Body of pancreas (tissue), 4 donors: Measurements from ENCODE around the gene CX3CR1. TPM values are rescaled to one million over a fixed set of nuclear protein-coding genes. Genes with fewer than 3 reads are reported as not detected.

Source experiments
- ATAC-seq: fragments of 150-250 bp; one replicate; pipeline ENCODE4 v1.9.1; 2016
- DNase-seq, 4 donors: peaks; one replicate each; pipeline ENCODE4 v3.0.0-alpha.2; 2019
- H3K27ac ChIP-seq, 4 donors: fragments of 200-600 bp; sonication (generic); 1 replicate in 3 of 4; 2 replicates in 1 of 4; pipeline versions ENCODE4 v1.5.1 to v1.6.1; 2016 to 2019; ENCODE audit warnings: mild to moderate bottlenecking in 1 of 4, mixed read lengths in 1 of 4, moderate library complexity in 1 of 4
- H3K27me3 ChIP-seq, 2 donors: fragments of 200-600 bp; sonication (generic); one replicate each; pipeline ENCODE4 v1.6.0; 2016; ENCODE audit warnings: mild to moderate bottlenecking in 1 of 2
- H3K36me3 ChIP-seq, 2 donors: fragments of 200-600 bp; sonication (generic); replicated peaks in 1 of 2; 2 replicates each; pipeline ENCODE4 v1.5.1; 2016; ENCODE audit warnings: low read depth in 2 of 2; ENCODE audit not compliant: insufficient read depth in 1 of 2
- H3K4me1 ChIP-seq: fragments of 200-600 bp; sonication (generic); one replicate; pipeline ENCODE4 v1.6.0; 2016
- H3K4me3 ChIP-seq, 2 donors: fragments of 200-600 bp; sonication (generic); 1 replicate in 1 of 2; 2 replicates in 1 of 2; pipeline ENCODE4 v1.5.1; 2016 to 2019
- H3K9me3 ChIP-seq, 3 donors: fragments of 200-600 bp; sonication (generic); 1 replicate in 2 of 3; 2 replicates in 1 of 3; pipeline ENCODE4 v1.5.1; 2016
- CTCF ChIP-seq, 7 experiments: fragments of 450-650 bp in 4 of 7; fragments of 200-600 bp in 3 of 7; sonication (generic) in 3 of 7; IDR thresholded peaks; one replicate each; pipeline ENCODE4 v1.5.1; 2016 to 2019; ENCODE audit warnings: antibody characterized with exemption in 7 of 7
- POLR2A ChIP-seq, 3 donors: fragments of 450-650 bp; IDR thresholded peaks; one replicate each; pipeline ENCODE4 v1.6.1; 2016; ENCODE audit warnings: antibody characterized with exemption in 3 of 3, mild to moderate bottlenecking in 2 of 3
- WGBS, 2 donors: methylation state at CpG; one replicate each; pipeline ENCODE4 v1.1.5; 2017; 5-methylcytosine and 5-hydroxymethylcytosine counted together
- intact Hi-C: fragments of 100-400 bp; cut with DNase I; formaldehyde crosslinking; loops from one replicate; pipeline ENCODE4 v1.15.1; 2023
- total RNA-seq, 2 donors: library from RNA; depleted of rRNA; stranded (reverse); fragments of >200 nt; gene quantifications; one replicate each; pipeline ENCODE4 v1.1.0, GENCODE V29; 2016

The CX3CR1 gene, protein sequence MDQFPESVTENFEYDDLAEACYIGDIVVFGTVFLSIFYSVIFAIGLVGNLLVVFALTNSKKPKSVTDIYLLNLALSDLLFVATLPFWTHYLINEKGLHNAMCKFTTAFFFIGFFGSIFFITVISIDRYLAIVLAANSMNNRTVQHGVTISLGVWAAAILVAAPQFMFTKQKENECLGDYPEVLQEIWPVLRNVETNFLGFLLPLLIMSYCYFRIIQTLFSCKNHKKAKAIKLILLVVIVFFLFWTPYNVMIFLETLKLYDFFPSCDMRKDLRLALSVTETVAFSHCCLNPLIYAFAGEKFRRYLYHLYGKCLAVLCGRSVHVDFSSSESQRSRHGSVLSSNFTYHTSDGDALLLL
- total RNA-seq = 1 to 10 TPM in 1 of 2 donors, not detected in 1; 1.3 TPM

DNA sequence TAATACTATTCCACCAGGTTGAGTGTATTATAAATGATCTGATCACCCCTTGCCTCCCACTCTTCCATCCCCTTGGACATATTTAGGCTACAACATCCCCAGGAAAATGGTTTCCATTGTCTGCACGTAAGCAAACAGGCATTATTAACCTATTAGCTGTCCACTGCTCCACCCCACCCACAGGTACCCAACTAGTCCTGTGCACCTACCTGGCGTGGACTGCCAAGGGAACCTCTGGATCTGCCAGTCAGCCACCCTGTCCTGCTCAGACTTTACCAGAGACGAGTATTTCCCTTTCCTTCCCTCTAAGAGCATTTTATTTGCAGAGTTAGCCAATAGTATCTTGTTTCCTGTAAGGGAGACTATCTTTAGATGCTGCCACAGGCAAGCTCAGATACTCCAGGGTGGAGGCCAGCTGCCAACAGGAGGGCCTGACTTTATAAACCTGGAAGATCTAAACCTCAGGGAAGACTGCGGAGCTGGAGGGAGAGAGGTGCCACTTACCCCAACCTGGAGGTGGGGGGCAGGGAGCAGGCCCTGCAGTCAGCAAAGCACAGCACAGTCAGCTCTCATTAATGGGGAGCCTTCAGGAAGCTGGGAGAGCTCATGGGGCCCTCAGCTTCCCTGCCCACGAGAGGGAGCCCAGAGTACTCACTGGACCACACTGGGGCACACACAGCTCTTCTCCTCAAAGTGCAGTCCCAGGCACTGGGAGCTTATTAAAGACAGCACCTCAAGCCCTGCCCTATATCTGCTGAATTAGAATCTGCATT, at the start of gene CX3CR1:
TSS of gene CX3CR1 (minus strand) at position 292 of the 773 bp plus-strand sequence. CDS start 13,527 bp downstream, outside the sequence.
- TF ChIP-seq CTCF (IDR thresholded peaks at IDR 0.05) = no peak
- no peak for TF ChIP-seq POLR2A (IDR thresholded peaks at IDR 0.05)
- no peaks in the 10 kb centered on the region for H3K27me3 ChIP-seq
- WGBS, 2 donors = 47 to 60% methylated on average over 4 to 5 of the region's 5 CpGs
- no peaks in the 10 kb centered on the region for H3K36me3 ChIP-seq
- H3K4me3 ChIP-seq = no peak within 1 kb of the TSS
- H3K9me3 ChIP-seq = no peaks in the 10 kb centered on the region
- no peak for ATAC-seq
- DNase-seq = no peak
- no peaks in the 10 kb centered on the region for H3K4me1 ChIP-seq
- intact Hi-C loops = loop anchor here (5.0 kb wide), 1 partner anchor 83 kb away; no protein-coding TSS in a partner anchor
- H3K27ac ChIP-seq = no peak within 1 kb of the TSS

- Histone ChIP-seq H3K27ac (no peak within 1 kb of the TSS), H3K36me3 (no peaks in the 10 kb centered on the region), H3K4me3 (no peak within 1 kb of the TSS), H3K4me1 (no peaks in the 10 kb centered on the region), H3K27me3 (no peaks in the 10 kb centered on the region), H3K9me3 (no peaks in the 10 kb centered on the region)
- TF ChIP-seq CTCF (IDR thresholded peaks at IDR 0.05) = no peak
- no peak for TF ChIP-seq POLR2A (IDR thresholded peaks at IDR 0.05)
- intact Hi-C loops = no loop called here
- DNase-seq = no peak
- no peak for ATAC-seq
- whole genome bisulfite sequencing, 2 donors = 50 to 75% methylated on average over 1 of the region's 1 CpG
These were observed 49.7 kb upstream of the CX3CR1 start, which contains the start of gene CCR8 for GRCh38 chr3:39329493-39329892. Gene CCR8, plus strand, starts transcription at chr3:39329709. Its CDS starts 2,623 bp downstream, at chr3:39332332.

DNA sequence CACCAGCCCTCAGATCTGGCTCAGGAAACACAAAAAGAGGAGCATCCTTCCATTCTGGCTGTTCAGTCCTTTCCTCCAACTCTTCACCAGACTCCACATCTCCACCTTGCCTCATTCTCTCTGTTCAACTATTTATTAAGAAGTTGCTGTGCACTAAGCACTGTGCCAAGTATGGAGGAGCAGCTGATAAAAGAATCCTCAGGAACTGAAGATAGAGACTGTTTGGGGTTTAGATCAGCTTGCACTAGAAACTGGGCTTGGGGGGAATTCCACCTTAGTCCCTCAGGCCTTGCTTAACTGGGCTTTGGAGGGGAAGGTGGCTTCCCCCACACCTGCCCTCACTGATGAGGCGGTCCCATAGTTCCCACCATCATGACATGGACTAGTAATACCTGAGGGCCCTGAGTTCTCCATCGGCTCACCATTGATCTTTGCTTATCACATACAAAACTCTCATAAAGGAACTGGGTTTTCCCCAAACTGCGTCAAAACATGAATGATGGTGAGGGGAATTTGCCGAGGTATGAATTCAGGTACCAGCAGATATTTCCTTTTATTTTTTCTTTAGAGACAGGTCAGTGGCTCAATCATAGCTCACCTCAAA, 48.0 kb upstream of the CX3CR1 start:
- H3K27ac ChIP-seq = no peak overlapping the region
- no peaks in the 10 kb centered on the region for H3K27me3 ChIP-seq
- H3K36me3 ChIP-seq = no peaks in the 10 kb centered on the region
- H3K9me3 ChIP-seq = no peaks in the 10 kb centered on the region
- H3K4me1 ChIP-seq = no peaks in the 10 kb centered on the region
- WGBS, 2 donors = 80 to 90% methylated on average over 4 of the region's 4 CpGs
- intact Hi-C loops = no loop called here
- ATAC-seq (no peak), DNase-seq (no peak)
- no peak overlapping the region for H3K4me3 ChIP-seq
- TF ChIP-seq POLR2A (IDR thresholded peaks at IDR 0.05) (no peak), CTCF (IDR thresholded peaks at IDR 0.05) (no peak)

DNA sequence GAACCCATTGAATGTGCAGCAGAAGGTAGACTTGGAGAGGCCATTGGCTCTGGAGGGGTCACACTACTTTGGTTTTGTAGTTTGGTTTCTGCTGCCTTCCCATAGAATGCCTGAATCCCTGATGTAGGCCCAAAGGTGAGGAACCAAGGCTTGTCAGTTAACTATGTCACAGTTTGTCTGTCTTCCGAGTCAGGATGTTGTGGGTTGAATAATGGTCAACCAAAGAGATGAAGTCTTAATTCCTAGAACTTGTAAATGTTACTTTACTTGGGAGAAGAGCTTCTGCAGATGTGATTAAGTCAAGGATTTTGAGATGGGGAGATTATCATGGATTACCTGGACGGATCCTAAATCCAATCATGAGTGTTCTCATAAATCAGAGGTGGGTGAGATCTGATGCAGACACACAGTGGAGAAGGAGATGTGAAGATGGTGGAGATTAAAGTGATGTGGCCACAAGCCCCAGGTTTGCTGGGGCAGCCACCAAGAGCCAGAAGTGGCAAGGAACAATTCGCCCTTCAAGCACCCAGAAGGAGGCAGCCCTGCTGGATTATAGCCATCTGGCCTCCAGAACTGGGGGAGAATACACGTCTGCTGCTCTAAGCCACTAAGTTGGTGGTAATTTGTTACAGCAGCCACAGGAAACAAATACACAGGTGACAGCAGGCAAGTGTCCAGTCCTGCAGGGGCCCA, 47.4 kb upstream of the CX3CR1 start:
- H3K4me3 ChIP-seq = no peak overlapping the region
- H3K4me1 ChIP-seq = no peaks in the 10 kb centered on the region
- intact Hi-C loops = no loop called here
- no peaks in the 10 kb centered on the region for H3K36me3 ChIP-seq
- H3K27me3 ChIP-seq = no peaks in the 10 kb centered on the region
- H3K9me3 ChIP-seq = no peaks in the 10 kb centered on the region
- TF ChIP-seq POLR2A (IDR thresholded peaks at IDR 0.05) = no peak
- TF ChIP-seq CTCF (IDR thresholded peaks at IDR 0.05) = no peak
- 84 to 89% methylated on average over 4 of the region's 4 CpGs for WGBS, 2 donors
- DNase-seq (no peak), ATAC-seq (no peak)
- H3K27ac ChIP-seq = no peak overlapping the region
